GM21825 (cell line): ENCODE data around the gene ZC3H18.

Experiments used
- ATAC-seq: cut with Tn5 transposase; IDR thresholded peaks from one replicate; pipeline ENCODE4 v1.9.1; 2021; ENCODE audit warnings: mild to moderate bottlenecking, moderate library complexity; ENCODE audit not compliant: unreplicated experiment

Gene ZC3H18

DNA sequence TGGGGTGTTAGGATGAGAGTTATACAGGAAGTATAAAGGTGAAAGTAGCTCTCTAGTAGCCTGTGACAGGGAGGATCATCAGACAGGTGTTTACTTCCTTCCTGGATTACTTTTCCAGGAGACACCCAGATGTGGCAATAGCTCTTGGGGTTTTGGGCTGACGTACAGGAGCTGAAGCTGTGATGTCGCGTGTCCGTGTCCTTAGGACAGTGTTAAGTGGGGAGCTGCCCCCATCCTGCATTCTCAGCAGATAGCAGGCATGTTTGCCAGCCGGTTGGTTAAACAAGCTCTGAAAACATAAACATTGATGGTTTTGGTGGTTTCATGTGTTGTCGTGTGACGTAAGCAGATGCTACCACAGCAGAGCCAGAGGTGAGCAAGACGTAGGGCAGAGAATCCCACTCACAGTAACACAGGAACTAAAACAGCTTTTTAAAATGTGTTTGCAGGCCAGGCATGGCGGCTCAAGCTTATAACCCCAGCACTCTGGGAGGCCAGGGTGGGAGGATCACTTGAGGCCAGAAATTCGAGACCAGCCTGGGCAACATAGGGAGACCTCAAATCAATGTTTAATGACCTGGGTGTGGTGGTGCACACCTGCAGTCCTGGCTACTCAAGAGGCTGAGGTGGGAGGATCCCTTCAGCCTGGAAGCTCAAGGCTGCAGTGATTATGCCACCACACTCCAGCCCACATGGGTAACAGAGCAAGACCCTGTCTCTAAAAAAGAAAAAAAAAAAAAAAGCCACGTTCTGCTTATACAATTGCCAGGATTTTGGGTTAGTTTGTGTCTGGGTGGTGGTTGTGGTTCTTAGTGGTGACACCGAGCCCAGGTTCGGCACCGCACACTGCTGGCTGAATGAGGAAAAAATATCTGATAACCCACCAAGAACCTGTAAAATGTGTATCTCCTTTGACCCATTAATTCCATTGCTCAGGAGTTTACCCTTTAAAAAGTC lies 49.9 kb downstream of the ZC3H18 start:
- no peak for ATAC-seq

DNA sequence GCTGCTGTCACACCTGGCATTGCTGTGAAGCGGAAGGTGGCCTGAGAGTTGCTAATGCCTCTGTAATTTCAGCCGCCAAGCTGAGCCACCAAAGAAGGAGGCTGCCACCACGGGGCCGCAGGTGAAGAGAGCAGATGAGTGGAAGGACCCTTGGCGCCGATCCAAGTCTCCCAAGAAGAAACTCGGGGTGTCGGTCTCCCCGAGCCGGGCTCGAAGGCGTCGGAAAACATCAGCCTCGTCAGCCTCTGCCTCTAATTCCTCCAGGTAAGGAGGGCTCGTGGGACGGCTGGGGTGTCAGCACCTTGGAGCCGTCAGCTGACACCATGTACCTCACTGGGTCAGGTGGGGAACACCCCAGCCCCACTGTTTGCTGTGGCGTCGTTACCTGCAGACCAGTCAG lies 51.9 kb downstream of the ZC3H18 start:
- no peak for ATAC-seq

DNA sequence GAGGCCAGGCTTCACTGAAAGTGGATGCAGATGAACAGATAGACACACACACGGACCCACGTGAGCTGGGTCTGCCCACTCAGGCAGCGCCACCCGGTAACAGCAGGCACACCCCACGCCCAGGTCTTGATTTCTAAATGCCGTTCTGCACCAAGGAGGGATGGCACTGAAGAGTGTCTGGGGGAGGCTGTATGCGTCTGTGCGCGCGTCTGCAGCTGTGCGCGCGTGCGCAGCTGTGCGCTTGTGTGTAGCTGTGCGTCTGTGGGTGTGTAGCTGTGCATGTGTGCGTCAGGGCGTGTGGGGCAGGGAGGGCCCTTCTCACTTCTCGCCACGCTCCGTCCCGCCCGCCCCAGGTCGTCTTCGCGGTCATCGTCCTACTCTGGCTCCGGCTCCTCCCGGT lies 52.7 kb downstream of the ZC3H18 start:
- ATAC-seq, result no peak

DNA sequence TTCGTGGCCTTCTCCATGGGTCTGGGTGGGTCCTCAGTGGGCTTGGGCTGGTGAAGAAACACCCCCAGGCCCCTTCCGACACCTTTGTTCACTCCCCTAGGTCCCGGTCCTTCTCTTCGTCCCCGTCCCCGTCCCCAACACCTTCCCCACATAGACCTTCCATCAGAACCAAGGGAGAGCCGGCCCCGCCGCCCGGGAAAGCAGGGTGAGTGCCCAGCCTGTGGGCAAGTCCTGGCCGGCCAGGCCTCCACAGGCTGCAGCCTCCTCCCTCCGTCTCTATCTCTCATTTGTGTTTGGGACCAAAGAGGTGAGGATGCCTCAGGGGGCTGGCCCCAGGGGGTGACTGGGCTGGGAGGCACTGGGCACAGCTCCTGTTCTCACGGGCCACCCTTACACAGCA lies 53.7 kb downstream of the ZC3H18 start:
- no peak for ATAC-seq

DNA sequence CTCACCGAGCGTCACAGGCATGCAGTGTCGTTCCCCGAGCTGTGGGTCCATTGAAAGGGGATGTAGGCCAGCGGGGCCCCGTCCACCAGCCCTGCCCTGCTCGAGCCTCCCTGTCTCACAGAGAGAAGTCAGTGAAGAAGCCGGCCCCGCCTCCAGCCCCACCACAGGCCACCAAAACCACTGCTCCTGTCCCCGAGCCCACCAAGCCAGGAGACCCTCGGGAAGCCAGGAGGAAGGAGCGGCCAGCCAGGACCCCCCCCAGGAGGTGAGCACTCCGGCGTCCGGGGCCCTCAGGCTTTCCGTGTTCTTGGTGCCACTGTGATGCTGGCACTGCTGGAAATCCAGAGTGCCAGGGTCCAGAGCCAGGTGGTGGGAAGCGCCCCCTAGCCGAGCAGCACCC lies 54.3 kb downstream of the ZC3H18 start:
- ATAC-seq, result no peak

DNA sequence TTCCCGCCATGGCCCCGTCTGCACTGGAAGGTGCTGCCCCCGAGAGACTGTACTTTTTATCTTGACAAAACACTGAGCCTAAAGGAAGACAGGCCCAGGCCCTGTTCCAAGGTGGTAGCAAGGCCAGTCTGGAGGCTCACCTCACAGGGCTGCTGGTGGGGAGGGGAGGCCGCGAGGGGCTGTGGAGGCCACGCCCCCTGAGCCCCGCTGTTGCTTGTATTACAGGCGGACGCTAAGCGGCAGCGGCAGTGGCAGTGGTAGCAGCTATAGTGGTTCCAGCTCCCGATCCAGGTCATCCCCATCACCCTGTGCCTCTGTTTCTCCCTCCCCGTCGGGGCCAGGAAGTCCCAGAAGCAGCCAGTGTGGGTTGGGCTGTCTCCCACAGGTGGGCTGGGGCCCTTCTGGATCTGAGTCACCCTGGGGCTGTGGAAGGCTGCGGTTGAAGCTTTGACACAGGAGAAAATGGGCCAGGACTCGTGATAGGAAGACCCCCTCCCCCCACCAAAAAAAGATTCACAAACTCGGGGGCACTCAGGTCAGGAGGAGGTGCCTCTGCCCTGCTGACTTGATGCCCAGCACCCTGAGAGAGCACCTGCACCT lies 54.9 kb downstream of the ZC3H18 start:
- ATAC-seq, result no peak

DNA sequence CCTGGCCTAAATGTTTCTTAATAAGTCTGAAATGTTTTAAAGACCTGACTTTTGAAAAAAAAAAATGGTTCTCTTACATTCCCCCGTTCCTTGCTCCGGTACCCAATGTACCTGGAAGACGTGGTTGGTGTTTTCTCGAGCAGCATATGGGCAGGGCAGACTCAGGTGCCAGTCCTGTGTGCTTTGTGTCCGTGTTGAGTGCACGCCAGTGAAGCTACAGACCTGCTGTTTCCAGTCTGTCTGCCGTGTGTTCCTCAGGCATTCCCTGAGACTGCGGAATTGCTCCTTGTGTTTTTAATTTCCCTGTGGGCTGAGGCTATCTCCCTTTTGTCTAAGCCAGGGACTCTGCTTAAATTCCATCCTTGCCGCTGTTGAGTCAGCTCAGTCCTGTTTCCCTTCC lies 56.4 kb downstream of the ZC3H18 start:
- no peak for ATAC-seq

DNA sequence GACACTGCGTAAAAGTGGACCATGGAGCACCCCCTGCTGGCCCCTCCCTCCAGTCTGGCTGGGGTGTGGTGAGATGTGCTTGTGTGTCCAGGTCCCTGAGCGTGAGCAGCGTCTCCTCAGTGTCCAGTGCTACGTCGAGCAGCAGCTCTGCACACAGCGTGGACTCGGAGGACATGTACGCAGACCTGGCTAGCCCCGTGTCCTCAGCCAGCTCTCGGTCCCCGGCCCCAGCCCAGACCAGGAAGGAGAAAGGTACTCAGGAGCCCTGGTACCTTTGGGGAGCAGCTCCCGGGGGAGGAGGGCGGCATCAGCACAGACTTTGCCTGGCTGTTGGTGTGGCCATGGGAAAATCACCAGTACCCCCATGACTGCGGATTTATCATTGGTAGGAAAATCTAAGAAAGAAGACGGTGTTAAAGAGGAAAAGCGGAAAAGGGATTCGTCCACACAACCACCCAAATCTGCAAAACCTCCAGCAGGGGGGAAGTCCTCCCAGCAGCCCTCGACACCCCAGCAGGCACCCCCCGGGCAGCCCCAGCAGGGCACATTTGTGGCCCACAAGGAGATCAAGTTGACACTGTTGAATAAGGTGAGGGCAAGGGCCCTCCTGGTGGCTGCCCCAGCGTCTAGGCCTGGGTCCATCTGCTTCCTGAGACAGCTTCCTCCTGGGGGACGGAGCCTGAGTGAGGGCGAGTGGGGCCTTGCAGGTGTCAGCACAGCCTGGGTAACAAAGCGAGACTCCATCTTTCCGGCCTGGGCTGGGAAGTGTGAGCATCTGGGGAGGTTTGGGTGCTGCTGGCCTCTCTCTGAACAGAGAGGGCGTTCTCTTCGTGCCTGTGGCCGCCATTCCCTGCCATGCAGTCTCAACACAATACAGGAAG lies 57.6 kb downstream of the ZC3H18 start:
- no peak for ATAC-seq

DNA sequence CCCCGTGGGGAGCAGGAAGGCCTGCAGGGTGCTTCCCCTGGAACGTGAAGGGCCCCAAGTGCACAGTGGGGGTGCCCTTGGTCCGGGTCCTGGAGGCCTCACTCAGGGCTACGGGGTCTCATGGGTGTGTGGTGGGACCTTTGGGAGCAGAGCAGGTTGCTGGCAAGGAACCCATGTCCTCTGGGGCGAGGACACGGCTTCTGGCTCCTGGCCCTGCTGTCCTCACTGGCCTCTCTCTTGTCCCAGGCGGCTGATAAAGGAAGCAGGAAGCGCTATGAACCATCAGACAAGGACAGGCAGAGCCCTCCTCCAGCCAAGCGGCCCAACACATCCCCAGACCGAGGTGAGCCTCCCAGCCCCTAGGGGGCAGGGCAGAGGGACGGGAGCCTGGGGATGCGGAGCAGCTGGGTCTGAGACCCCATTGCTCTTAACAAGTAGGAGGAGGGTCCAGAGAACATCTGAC lies 58.3 kb downstream of the ZC3H18 start:
- no peak for ATAC-seq

DNA sequence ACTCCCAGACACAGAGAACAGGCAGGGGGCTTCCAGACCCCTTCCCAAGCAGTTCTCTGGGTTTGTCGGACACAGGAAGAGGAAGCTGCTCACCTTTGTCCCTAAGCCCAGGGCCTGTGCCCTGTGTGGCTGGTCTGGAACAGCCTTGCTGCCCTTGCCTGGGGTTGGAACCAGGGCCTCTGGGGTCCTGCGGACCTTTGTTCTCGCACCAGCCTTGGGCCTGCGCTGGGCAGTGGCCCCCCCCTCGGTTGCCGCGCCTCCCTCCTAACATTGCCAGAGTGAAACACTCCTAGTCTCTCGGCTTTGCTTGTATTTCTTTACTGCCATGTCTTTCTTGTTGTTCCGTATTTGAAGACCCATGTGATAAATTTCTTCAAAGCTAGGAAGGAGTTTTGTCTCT lies 59.6 kb downstream of the ZC3H18 start:
- no peak for ATAC-seq

DNA sequence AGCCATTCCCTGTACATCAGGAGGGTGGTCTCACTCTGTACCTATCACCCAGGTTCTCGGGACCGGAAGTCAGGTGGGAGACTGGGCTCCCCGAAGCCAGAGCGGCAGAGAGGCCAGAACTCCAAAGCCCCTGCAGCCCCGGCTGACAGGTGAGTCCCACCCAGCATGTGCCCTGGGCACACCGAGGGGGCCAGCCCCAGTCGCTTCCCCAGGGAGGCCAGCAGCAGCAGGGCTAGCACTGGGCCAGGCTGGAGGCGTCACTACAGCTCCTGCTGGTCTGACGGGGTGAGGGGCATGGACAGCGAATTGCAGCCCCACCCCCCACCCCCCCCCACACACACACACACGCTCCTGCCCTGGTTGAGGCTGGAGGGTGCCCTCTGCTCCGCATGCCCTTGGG lies 60.2 kb downstream of the ZC3H18 start:
- ATAC-seq, result no peak

DNA sequence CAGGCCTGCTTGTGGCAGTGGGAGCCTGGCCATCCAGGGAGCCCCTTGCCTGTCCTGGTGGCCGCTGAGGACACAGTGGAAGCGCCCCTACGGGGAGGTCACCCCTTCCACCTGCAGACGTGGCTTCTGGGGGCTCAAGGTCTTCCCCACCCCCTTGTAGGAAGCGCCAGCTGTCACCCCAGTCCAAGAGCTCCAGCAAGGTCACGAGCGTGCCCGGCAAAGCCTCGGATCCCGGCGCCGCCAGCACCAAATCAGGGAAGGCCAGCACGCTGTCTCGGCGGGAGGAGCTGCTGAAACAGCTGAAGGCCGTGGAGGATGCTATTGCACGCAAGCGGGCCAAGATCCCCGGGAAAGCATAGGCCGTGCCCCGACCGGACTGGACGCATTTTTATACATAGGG lies 60.7 kb downstream of the ZC3H18 start:
- no peak for ATAC-seq

DNA sequence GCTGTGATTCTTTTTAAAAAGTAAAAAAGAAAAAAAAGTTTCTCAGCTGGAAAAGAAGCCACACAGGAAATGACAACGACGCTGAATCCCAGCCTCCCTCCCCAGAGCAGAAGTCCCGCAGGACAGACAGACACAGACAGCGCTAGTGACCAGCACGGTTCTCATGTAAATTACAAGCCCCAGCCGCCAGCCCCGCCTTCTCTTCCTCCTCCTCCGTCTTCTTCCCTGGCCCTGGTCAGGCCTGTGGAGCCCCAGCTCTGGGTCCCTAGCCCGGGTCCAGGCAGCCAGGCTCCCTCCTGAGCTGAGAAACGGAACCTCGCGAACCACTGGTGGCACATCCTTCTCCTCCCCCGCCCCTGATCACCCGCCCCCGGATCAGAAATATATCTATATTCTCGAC lies 61.2 kb downstream of the ZC3H18 start:
- ATAC-seq, result no peak

DNA sequence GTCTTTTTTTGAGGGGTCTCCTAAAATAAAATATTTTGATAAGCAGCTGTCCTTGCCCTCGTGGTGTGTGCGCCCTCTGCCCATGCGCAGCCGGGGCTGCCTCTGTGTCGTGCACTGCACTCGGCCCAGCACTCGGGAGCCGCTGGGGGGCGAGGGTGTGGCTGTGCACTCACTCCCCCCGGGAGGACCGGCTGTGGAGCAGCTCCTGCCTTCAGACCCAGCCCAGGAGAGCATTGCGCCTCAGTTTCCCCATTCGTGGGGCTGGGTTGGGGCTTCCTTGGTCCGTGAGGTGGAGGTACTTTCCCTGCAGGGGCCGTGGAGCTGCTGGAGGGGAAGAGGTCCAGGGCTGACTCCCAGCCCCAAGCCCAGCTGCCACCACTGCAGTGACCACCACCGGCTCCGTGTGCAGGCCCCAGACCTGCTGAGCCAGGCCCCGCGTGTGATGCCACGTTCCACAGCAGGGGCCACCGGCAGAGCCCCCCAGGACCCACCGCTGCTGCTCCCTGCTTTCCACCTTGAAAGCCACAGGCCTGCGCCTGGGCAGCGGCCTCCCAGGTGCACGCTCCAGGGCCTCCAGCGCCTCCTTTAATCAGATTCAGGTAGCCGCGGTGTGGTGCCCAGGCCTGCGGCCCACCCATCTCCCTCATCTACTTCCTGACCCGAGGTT lies 61.9 kb downstream of the ZC3H18 start:
- no peak for ATAC-seq

DNA sequence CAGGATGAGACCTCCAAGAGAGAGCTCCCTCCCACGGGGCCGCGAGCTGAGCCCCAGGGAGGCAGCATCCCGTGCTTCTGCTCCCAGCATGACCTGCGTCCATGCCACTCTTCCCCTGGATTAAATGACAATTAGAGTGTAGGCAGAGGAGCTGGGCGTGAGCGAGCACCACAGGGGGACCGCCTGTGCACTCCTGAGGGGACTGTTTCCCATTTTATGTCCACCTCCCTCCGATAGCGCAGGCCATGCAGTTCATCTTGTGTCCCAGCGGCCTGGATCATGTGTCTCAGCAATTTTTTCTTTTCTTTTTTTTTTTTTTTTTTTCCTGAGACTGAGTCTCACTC lies 62.4 kb downstream of the ZC3H18 start:
- no peak for ATAC-seq

DNA sequence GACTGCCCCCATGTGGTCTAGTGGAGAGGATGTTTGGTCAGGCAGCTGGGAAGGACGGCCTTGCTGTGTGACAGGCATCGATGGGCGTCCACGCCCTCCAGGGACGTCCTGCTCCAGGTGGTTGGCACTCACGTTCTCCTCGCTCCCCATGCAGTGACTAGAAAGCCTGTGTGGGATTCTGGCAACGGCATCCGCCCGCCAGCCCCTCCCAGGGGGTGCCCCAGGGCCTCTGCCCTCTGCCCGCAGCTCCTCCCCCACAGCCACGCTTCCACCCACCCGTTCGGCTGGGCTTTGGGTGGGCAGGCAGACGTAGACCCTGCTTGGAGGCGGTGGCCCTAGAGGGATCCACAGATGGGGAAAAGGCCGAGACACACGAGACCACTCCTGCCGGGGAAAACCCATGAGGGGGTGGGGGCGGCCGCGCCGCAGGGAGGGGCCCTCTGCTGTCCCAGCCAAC lies 63.5 kb downstream of the ZC3H18 start:
- ATAC-seq, result peak; percentile 30

DNA sequence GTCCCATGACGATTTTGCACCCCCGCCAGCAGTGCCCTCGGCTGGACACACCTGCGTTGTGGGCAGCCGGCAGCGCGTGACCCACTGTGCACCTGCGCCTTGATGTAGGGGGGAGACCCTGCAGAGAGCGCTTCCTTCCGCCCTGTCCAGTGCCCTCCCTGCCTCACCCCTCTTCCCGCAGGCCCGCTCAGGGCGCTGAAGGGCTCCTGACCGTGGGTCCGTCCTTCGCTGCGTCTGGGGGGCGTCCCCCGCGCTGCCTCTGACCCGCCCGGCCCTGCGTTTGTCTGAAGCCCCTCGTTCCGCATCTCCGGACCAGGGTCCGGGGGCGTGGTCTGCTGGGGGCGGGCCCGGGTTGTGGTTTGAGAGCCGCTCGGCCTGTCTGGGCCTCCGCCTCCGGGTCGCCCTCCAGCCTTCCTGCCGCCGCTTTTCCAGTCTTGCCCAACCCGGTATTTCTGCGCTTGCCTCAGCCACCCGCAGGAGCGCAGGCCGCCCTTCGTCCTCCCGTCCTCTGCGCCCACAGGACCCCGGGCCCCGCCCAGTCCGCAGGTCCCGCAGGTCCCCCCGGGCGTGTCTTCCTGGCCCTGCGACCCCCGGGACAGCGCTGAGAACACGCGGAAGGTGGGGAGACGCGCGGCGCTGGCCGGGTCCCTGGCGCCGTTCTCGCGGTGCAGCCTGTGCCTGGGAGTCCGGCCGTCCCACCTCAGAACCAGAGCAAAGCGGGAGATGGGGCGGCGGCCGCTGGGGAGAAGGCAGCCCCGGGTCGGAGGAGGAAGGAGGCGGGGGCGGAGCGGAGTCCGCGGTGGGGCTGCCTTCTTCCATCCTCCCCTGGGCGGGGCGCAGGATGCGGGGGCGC lies 64.2 kb downstream of the ZC3H18 start:
- ATAC-seq, result peak; percentile 43

DNA sequence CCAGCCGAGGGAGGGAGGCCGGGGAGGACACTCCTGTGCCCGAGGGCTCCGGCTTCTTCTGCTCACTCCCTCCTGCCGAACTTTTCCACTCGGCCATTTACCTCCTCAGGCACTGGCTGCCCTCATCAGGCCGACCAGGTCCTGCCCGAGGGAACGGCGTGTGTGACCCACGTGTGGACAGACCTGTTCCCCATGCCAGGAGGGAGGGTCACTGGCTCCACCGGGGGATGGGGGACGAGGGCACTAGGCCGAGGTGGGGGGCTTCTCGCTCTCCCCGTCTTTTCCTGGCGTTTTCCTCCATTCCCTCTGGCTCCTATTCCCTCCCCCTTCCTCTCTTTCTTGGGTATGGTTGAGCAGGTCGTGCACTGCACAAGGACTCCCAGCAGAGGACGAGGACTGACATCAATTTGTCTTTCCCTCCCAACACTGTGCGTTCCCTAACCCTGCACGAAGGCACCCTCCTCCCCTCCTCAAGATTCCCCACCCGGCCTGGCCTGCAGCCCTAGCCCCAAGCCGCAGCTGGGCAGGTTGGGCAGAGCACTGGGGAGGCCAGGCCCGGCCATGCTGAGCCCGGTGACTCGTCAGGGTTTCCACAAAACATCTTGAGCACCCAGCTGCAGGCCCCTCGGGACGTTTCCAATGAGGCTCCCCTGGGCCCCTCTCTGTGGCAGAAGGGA lies 64.9 kb downstream of the ZC3H18 start:
- peak; percentile 1 for ATAC-seq

DNA sequence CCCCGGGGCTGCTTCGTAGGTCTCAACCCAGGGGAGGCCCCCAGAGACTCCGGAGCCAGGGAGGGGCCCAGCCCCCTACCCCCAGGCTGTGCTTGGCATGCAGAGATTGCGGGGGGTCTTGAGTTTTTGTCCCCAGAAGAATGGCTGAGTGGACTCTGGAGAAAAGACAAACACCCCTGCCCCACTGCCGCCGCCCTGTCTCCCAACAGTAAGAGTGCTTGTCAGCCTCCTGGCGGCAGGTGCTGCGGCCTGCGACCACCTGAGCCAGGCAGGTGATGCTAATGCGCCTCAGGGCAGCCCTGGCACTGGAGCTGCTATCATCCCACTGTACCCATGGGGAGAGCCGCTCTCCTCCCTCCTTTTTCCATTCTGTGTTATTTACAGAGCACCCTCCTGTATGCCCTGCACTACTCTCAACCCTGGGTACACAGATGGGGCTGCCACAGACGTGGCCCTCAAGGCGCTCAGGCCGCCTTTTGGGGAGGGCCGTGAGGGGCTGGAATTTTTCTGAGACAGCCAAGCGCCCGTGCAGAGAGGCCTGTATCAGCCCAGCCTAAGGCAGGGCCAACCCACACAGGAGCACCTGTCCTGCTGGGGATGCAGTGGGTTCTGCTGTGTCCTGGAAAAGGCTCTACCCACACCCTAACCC lies 65.6 kb downstream of the ZC3H18 start:
- no peak for ATAC-seq
